Endometrial microvascular endothelial cells (primary cell): ENCODE results near the gene PIK3R3. TPM values are rescaled to one million over a fixed set of nuclear protein-coding genes. Genes with fewer than 3 reads are reported as not detected.

Experiments
- in situ Hi-C: cut with HindIII; loops from 2 replicates; pipeline ENCODE4 v1.10.0; 2017; ENCODE audit warnings: low sequenced_read_pairs, low pct_unique_long_range_greater_than_20kb; ENCODE audit errors: inconsistent ontology term
- total RNA-seq: library from RNA; depleted of rRNA; stranded (reverse); fragments of >200 nt; gene quantifications from one replicate; pipeline ENCODE4 v1.2.3, GENCODE V29; 2015; ENCODE audit errors: inconsistent ontology term

The PIK3R3 gene
- 19.2 TPM for total RNA-seq

GRCh38 chr1:46132529-46133180, at the start of gene PIK3R3:
Gene PIK3R3 (minus strand): TSS chr1:46132629. CDS start chr1:46131952, 677 bp downstream.
- in situ Hi-C loops: no loop called here

DNA sequence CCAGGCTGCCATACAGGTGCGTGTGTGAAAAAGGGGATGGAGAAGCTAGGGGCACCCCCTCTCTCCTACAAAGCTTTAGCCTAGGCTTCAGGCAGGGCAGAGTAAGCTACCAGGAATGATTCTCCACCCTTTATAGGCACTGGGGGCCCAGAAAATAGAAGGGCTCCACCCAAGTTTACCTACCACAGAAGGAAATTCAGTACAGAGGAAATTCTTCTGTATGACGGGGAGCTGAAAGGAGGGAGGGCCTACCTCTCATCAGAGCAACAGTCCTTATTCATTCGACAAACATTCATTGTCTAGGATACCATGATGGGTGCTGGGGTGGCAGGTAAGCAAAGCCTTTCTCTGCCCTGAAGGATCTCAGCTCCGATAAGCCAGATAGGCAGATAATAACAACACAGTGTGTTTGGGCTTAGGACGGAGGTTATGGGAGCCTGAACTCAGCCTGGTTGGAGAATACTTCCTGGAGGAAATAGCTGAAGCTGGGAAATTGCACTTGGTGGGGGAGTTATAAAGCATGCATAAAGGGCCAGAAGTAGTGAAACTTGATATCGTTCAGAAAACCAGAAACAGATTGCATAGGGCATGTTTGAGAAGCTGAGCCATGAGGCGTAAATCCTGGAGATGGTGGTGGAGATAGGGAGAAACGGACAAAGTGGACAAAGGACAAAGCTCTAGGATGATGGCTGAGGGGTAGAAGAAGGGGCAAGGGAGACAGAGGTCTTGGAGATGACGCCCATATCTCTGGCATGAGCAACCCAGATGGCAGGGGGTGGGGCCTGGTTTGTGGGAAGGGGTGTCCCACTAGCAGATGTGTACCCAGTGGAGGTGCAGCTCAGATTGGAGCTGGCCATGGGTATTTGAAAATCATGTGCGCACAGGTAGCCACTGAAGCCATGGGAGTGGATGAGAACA, 49.2 kb upstream of the PIK3R3 start:
- in situ Hi-C loops: loop anchor here (25.0 kb wide), 1 partner anchor 144 kb away; no protein-coding TSS in a partner anchor

- in situ Hi-C loops: loop anchor here (25.0 kb wide), 1 partner anchor 143 kb away; no protein-coding TSS in a partner anchor
These were observed 47.7 kb upstream of the PIK3R3 start for GRCh38 chr1:46180082-46180616.

DNA sequence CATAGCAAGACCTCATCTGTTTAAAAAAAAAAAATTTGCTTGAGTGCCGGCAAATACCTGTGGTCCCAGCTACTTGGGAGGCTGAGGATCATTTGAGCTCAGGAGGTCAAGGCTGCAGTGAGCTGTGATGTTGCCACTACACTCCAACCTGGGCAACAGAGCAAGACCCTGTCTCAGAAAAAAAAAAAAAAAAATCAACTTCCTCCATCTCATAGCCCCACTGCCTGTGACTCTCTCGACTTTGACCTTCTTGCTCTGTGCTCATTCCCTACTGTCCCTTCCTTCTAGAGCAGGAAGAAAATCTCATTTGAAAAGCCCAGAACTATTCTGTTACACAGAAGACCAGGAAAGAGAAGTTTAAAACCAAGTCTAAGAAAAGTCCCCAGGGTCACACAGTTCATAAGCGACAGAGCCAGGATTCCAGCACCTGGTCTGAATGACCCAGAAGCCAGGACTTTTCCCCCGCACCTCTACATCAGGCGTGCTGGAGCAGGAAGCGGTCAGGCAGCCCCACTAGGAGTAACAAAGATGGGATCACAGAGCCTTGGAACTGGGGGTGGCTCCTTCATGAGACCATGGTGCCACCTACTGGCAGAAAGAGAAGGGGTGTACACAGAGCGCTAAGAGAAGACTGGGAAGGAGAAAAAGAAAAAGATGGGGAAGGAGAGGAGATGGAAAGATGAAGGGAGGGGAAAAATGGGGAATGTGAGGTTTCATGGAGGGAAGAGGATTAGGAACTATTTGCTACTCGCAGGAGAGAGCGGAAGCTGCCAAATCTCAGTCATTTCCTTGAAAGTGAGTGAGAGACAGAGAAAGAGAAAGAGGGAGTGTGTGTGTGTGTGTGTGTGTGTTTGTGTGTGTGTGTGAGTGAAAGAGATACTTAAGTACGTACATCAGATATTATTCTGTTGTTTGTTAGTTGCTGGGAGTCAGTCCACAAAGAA, 47.0 kb upstream of the PIK3R3 start:
- in situ Hi-C loops: loop anchor here (25.0 kb wide), 1 partner anchor 142 kb away; no protein-coding TSS in a partner anchor

DNA sequence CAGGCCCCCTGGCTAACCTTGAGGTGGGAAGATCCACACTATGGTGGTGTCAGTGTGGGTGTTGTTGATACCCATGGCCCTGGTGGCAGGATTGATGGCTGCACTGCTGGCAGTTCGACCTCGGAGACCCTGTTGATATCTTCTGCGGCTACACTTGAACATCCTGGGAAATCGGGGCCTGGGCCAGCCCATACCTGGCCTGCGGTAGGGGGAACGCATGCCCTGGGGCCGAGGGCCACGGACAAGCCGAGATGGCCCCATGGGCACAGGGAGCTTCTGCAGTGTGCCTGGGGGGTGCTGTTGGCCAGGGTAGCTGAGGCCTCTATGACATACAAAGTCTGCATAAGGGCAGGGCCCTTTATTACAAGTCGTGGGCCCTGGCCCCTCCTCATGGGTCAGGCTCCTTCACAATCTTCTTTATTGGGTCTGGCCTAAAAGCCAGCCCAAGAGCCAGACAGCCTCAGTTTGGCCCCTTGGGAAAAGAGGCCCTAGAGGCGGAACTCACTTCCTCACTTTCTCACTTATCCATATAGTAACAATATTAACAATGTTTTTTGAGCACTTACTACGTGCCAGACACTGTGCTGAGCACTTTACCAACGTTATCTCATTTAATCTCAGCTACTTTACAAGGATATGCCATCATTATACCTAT, 43.9 kb upstream of the PIK3R3 start, which contains the start of gene P3R3URF:
Gene P3R3URF, minus strand, starts transcription at position 278 of the 655 bp plus-strand sequence. Its CDS starts 17 bp downstream, at position 261.
- in situ Hi-C loops: loop anchor here (25.0 kb wide), 1 partner anchor 139 kb away; no protein-coding TSS in a partner anchor

DNA sequence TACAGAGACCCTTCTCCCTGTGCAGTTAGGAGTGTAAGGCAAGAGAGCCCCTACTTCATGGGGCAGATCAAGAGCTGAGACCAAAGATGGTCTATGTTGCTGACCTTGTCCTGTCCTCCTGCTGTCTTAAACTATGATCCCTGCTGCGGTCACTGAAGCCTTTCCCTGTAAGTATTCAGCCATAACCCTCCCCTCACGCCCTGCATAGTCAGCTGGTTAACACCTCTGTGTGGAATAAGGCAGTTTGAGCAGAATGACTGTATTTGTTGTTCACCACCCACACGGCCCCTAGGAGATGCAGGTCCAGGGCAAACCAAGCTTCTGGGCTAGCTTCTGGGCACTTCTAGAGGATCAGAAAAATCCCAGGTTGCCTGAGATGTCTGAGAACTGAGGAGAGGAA, 42.8 kb upstream of the PIK3R3 start:
- in situ Hi-C loops: loop anchor here (25.0 kb wide), 1 partner anchor 138 kb away; no protein-coding TSS in a partner anchor

- in situ Hi-C loops: loop anchor here (25.0 kb wide), 1 partner anchor 137 kb away; no protein-coding TSS in a partner anchor
These were observed 42.2 kb upstream of the PIK3R3 start, which contains the start of gene TSPAN1 for GRCh38 chr1:46174448-46175231. Gene TSPAN1 (plus strand): TSS chr1:46175087. CDS start chr1:46181108, 6,021 bp downstream.

DNA sequence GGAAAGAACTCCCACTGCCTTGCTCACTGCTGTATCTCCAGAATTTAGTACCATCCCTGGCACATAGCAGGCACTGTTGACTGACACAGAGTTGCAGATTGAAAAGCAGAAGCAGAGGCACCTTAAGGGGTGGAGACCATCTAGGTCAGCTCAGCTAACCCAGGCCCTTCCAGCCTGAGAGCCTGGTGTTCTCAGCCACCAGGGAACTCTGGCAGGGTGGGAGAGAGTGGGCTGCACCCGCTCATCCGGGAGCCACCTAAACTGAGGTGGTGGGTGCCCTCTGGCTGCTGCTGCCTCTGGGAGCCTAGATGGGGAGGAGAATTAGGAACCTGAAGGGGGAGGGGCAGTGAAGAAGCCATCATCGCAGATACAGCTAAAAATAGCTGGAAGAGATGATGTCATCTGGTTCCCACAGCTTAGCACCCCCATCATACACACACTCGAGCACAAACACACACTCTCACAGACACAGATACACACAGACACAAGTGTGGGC, 41.0 kb upstream of the PIK3R3 start:
- in situ Hi-C loops: no loop called here

DNA sequence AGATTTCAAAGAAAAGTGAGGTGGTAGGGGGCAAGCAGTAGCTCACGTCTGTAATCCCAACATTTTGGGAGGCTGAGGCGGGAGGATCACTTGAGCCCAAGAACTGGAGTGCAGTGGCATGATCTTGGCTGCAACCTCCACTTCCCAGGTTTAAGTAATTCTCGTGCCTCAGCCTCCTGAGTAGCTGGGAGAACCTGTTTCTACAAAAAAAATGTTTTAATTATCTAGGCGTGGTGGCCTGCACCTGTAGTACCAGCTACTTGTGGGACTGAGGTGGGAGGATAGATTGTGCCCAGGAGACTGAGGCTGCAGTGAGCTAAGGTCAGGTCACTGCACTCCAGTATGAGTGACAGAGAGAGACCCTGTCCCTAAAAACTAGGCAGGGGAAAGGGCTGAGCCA, 39.9 kb upstream of the PIK3R3 start:
- in situ Hi-C loops: no loop called here

DNA sequence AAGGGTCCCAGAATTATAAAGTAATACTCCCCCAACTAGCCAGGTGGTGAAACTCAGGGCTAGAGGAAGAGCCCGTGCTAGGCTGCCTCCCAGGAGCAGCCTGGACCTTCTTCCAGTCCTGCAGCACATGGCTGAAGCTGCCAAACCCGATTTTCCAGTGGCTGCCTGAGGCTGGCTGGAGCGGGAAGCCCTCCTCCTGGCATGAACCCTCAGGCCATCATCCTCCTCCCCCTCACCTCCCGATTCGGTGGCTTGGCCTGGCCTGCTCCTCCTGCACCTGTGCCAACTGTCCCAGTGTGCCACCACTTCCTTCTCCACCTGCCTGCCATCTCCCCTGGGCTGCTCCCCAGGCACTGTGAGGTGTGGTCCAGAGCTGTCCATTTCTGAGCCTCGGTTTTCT, 39.4 kb upstream of the PIK3R3 start:
- in situ Hi-C loops: no loop called here

GRCh38 chr1:46171351-46171750, 38.9 kb upstream of the PIK3R3 start:
- in situ Hi-C loops: no loop called here

DNA sequence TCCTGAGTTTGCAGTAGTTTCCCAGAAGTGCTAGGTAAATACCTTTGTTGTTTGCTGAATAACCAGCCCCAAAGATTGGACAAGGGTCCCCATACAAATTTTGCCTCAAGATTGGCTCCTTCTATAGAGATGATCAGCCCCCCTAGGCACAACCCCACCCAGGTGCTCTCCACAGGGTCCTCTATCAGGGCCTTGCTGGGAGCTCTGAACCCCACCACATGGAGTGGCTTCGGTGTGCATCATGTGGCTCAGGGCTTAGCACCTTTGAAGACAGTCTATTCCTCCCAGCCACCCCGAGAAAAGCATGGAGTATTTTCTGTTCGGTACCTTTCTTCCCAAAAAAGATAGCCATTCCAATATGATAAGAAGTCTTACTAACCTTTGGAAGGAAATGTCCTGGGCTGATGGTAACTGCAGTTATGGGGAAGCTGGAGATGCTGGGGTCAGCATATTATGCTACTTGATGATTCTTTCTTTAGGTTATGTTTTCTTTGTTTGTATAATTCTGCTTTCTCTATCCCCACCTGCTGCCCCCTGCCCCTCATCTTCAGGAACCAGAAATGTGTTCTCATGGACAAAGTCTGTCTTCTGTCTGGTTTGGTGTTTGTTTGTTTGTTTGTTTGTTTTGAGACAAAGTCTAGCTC, 37.5 kb upstream of the PIK3R3 start:
- in situ Hi-C loops: no loop called here

DNA sequence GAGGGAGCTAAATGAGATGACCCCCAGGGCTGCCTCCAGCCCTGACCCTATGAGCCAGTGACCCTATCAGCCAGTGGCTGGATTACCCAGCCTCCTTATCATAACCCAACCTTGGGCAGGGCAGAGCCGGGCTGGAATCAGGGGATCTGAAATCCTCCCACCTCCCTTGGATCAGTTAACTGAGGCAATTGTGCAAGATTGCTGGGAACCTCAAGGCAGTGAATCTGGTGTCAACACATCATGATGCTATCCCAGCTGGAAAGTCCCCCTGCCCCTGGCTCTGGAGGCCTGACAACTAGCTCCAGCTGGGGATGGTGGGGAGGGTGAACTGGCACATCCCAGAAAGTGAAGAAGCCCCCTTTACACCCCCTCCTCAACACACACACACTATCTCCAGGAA, 36.0 kb upstream of the PIK3R3 start:
- in situ Hi-C loops: no loop called here

DNA sequence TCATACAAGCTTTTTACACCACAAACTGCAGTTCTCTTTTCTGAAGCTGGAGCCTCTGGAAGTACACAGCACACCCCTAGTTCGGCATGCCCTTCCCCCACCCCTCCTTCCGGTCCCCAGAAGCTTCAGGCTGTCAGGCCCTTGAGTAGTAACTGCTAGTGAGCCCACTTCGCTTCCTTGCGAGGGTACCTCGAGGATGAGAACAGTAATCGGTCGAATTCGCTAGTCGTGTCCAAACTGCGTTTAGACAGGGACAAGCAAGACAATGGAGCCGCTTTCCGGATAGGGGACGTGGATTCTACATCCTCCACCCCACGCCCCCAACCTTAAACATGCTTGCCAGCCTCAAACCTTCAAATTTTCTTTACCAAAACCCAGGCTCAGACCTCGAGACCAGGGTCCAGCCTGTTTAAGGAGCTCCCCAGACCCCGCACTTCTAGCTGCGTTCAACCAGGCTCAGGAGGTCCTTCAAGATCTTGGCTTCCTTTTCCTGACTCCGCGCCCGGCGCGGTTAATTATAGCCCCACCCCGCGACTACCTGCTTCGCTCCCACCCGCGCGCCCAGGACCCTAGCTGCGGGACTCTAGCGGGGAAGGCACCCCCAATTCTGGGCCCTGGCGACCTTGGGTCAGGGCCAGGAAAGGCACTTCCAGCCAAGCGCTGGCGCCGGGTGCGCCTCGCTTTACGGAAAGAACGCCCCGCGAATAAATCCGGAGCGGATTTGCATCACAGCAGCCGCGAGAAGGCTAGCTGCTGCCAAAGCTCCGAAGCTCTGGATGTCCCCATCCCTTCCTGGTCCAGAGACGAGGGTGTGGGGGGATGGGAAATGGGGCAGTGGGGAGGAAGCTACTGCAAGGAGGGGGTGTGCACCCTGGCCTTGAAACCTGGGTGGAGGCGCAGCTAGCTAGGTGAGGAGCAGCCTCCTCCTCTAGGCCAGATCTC, 34.4 kb upstream of the PIK3R3 start:
- in situ Hi-C loops: no loop called here

- in situ Hi-C loops: no loop called here
These were observed 27.8 kb upstream of the PIK3R3 start for GRCh38 chr1:46160212-46160611.
